CD4-positive, alpha-beta T cell (primary cell): ENCODE measurements around the gene MRPS11. TPM values are rescaled to one million over a fixed set of nuclear protein-coding genes. Genes with fewer than 3 reads are reported as not detected.
"Not testable (repeated sequence)": the region's sequence is repeated elsewhere in the genome, so short reads cannot be mapped to it uniquely, and the experiment has no call there.

ENCODE experiments used
- ATAC-seq: fragments of 200-7000 bp; cut with Tn5 transposase; one replicate; pipeline ENCODE4 v1.10.0; 2022; ENCODE audit warnings: mild to moderate bottlenecking; ENCODE audit not compliant: poor library complexity
- CTCF ChIA-PET: fragments of 350-600 bp; sonication (Branson Sonifier 250); formaldehyde crosslinking; loops from one replicate; lab custom pipeline; 2021; ENCODE audit warnings: antibody characterized with exemption, inconsistent platforms; lab: Charles Lee
- POLR2A ChIA-PET: fragments of 350-600 bp; sonication (Branson Sonifier 250); formaldehyde crosslinking; loops from one replicate; lab custom pipeline; 2021; ENCODE audit warnings: antibody characterized with exemption, inconsistent platforms; lab: Charles Lee
- DNase-seq, 14 experiments: peaks; one replicate each; pipeline ENCODE4 v3.0.0-alpha.2; 2013 to 2020; ENCODE audit warnings: mixed read lengths in 2 of 14
- H3K27ac ChIP-seq, 2 donors: one replicate each; pipeline versions ENCODE4 v1.5.1 to v1.7.0; 2013; ENCODE audit warnings: low read length in 2 of 2, low read depth in 1 of 2, mild to moderate bottlenecking in 1 of 2
- H3K27me3 ChIP-seq, 2 experiments: 1 replicate in 1 of 2; 2 replicates in 1 of 2; pipeline versions ENCODE4 v1.6.1 to v1.7.0; 2013; ENCODE audit warnings: low read length in 2 of 2, control low read depth in 1 of 2, mild to moderate bottlenecking in 1 of 2, moderate library complexity in 1 of 2; ENCODE audit not compliant: insufficient read depth in 2 of 2, control insufficient read depth in 1 of 2
- H3K36me3 ChIP-seq: one replicate; pipeline ENCODE4 v1.6.1; 2013; ENCODE audit warnings: low read length, control low read depth; ENCODE audit not compliant: insufficient read depth
- H3K4me1 ChIP-seq: one replicate; pipeline ENCODE4 v1.6.1; 2013; ENCODE audit warnings: low read length, control low read depth; ENCODE audit not compliant: insufficient read depth
- H3K4me3 ChIP-seq: one replicate; pipeline ENCODE4 v1.5.1; 2013; ENCODE audit warnings: mild to moderate bottlenecking, low read length, moderate library complexity
- H3K9me3 ChIP-seq, 2 experiments: 1 replicate in 1 of 2; 2 replicates in 1 of 2; pipeline versions ENCODE4 v1.6.1 to v1.7.0; 2013; ENCODE audit warnings: low read length in 2 of 2, mild to moderate bottlenecking in 2 of 2, control low read depth in 1 of 2, moderate library complexity in 1 of 2; ENCODE audit not compliant: control insufficient read depth in 1 of 2, insufficient read depth in 1 of 2
- H3K27ac Mint-ChIP-seq: one replicate; pipeline ENCODE4 v1.8.0; 2020; ENCODE audit warnings: mixed read lengths
- H3K27me3 Mint-ChIP-seq: one replicate; pipeline ENCODE4 v1.8.0; 2021; ENCODE audit warnings: mixed read lengths
- H3K36me3 Mint-ChIP-seq: one replicate; pipeline ENCODE4 v1.8.0; 2021; ENCODE audit warnings: low read depth, mixed read lengths
- H3K4me1 Mint-ChIP-seq: one replicate; pipeline ENCODE4 v1.8.0; 2021; ENCODE audit warnings: low read depth, mixed read lengths
- H3K4me3 Mint-ChIP-seq: one replicate; pipeline ENCODE4 v1.8.0; 2020; ENCODE audit warnings: mild to moderate bottlenecking, mixed read lengths
- H3K9me3 Mint-ChIP-seq: one replicate; pipeline ENCODE4 v1.8.0; 2020; ENCODE audit warnings: mixed read lengths
- intact Hi-C, 2 experiments: fragments of 100-400 bp; cut with DNase I in 1 of 2; cut with micrococcal nuclease in 1 of 2; formaldehyde crosslinking; loops; one replicate each; pipeline versions ENCODE4 v1.15.1 to v1.9.0; 2023 to 2025; cut with DNase I, micrococcal nuclease
- total RNA-seq, 174 experiments: library from RNA in 2 of 174; stranded (reverse) in 2 of 174; gene quantifications; one replicate each; pipeline ENCODE4 v1.2.3 and lab custom pipeline; 2021 to 2026
- TF ChIP-seq, protein P1 (sequence below): fragments of 200-600 bp; IDR thresholded peaks from one replicate; pipeline ENCODE4 v1.8.0; 2022; ENCODE audit warnings: antibody characterized with exemption, mild to moderate bottlenecking

The MRPS11 gene
- total RNA-seq, 2 experiments from 2014 or later: 8.0 to 8.4 TPM

DNA sequence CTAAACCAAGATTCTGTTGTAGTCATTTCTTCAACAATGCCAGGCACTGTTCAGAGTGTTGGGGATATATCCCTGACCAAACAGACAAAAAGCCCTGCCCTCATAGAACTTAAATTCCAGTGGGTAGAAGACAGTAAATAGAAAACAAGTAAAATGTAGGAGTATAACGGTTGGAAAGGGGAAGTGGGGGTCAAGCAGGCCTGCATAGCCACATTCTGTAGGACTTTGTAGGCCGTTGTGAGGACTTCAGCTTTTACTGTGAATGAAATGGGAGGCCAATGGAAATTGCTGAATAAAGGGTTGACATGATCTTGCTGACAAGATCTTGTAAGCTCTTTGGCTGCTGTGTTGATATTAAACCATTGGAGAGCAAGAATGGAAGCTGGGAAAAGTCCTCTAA is 1.8 kb downstream of the MRPS11 start:
- Histone ChIP-seq H3K27me3 (no peaks in the 10 kb centered on the region), H3K4me1 (peaks cover 19% of the 10 kb centered on the region), H3K4me3 (no peak overlapping the region), H3K9me3 (no peaks in the 10 kb centered on the region), H3K27ac (no peak overlapping the region), H3K36me3 (peaks cover 37% of the 10 kb centered on the region)
- ATAC-seq: no peak
- Mint-ChIP-seq H3K27me3 (no peaks in the 10 kb centered on the region), H3K27ac (no peak overlapping the region), H3K4me3 (no peak overlapping the region), H3K4me1 (peaks cover 38% of the 10 kb centered on the region), H3K36me3 (peaks cover 54% of the 10 kb centered on the region), H3K9me3 (no peaks in the 10 kb centered on the region)
- TF ChIP-seq, protein P1, sequence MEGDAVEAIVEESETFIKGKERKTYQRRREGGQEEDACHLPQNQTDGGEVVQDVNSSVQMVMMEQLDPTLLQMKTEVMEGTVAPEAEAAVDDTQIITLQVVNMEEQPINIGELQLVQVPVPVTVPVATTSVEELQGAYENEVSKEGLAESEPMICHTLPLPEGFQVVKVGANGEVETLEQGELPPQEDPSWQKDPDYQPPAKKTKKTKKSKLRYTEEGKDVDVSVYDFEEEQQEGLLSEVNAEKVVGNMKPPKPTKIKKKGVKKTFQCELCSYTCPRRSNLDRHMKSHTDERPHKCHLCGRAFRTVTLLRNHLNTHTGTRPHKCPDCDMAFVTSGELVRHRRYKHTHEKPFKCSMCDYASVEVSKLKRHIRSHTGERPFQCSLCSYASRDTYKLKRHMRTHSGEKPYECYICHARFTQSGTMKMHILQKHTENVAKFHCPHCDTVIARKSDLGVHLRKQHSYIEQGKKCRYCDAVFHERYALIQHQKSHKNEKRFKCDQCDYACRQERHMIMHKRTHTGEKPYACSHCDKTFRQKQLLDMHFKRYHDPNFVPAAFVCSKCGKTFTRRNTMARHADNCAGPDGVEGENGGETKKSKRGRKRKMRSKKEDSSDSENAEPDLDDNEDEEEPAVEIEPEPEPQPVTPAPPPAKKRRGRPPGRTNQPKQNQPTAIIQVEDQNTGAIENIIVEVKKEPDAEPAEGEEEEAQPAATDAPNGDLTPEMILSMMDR: no peak
- ChIA-PET POLR2A (no interaction called here), CTCF (no interaction called here)
- DNase-seq: no peak
- intact Hi-C loops: loop anchor here (5.0 kb wide), 5 partner anchors 193 to 1108 kb away; partner anchors contain the start of genes ABHD2 (in 1 of the 2), FANCI (in 1 of the 2), HAPLN3 (in 1 of the 2) and TICRR (in 1 of the 2)

DNA sequence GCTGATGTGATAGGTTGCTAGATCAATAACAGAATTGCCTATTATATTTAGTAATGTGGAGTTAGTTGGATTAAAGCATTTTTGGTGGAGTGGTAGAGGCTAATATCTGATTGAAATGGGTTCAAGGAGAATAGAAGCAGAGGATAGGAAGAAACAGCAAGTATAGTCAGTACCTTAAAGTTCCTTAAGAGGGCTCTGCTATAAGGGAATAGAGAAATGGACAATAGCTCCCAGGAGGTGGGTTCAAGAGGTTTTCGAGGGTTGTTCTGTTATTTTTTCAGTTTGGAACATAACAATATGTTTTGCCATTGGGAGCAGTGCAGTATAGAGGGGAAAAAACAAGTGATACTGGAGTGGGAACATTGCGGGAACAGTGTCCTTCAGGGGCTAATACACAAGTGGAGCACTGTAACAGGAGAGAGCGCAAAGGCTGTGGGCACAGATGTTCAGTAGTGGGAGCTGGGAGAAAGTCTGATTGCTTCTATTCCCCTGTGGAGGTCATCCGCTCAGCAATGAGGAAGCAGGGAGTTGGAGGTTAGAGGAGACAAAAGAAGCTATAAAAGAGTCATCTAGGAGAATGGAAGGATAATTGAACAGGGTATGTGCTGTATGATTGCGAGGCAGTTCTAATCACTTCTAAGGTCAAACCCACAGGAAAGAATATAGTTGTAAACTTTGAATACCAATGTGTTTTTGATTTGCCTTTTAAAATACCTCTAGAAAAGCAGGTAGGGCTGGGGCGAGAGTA is 3.3 kb downstream of the MRPS11 start:
- POLR2A ChIA-PET: no interaction called here
- no peak overlapping the region for H3K4me3 Mint-ChIP-seq

DNA sequence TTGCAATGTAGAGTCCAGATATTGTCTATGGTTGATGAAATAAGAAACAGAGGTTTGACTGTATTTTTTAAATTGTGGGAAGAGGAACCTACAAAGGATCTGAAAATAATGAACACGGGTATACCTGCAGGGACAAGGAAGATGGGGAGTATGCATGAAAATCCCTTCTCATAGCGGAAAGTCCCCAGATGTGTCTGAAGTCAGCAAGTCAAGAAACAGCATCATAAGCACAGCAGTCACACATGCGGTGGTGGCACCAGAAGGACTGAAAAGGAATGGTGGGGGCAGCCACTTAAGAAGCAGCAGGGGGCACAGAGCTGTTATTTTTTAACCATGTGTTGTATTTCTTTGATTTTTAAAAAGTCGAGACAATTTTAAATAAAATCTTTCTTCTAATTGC is 4.7 kb downstream of the MRPS11 start:
- Histone ChIP-seq H3K9me3 (no peaks in the 10 kb centered on the region), H3K27me3 (no peaks in the 10 kb centered on the region), H3K4me3 (no peak overlapping the region), H3K4me1 (peaks cover 14% of the 10 kb centered on the region), H3K27ac (no peak overlapping the region), H3K36me3 (peaks cover 42% of the 10 kb centered on the region)
- TF ChIP-seq, protein P1: no peak
- DNase-seq (no peak), ATAC-seq (no peak)
- H3K36me3 Mint-ChIP-seq: peaks cover 60% of the 10 kb centered on the region
- peak overlapping the region; percentile 32 for H3K4me3 Mint-ChIP-seq
- no peak overlapping the region for H3K27ac Mint-ChIP-seq
- H3K9me3 Mint-ChIP-seq: no peaks in the 10 kb centered on the region
- intact Hi-C loops: loop anchor here (10.0 kb wide), 2 partner anchors 363 to 423 kb away; partner anchors contain the start of gene HAPLN3 (in 1 of the 2)
- no peaks in the 10 kb centered on the region for H3K27me3 Mint-ChIP-seq
- POLR2A ChIA-PET: no interaction called here
- CTCF ChIA-PET: no interaction called here
- H3K4me1 Mint-ChIP-seq: peaks cover 21% of the 10 kb centered on the region

More for the DNA sequence above, 3.3 kb downstream of the MRPS11 start:
- CTCF ChIA-PET: no interaction called here
- Histone ChIP-seq H3K36me3 (peaks cover 31% of the 10 kb centered on the region), H3K27me3 (no peaks in the 10 kb centered on the region), H3K4me1 (peaks cover 19% of the 10 kb centered on the region), H3K4me3 (no peak overlapping the region), H3K9me3 (no peaks in the 10 kb centered on the region), H3K27ac (no peak overlapping the region)
- Mint-ChIP-seq H3K36me3 (peaks cover 57% of the 10 kb centered on the region), H3K4me1 (peaks cover 35% of the 10 kb centered on the region), H3K27me3 (no peaks in the 10 kb centered on the region), H3K27ac (no peak overlapping the region), H3K9me3 (no peaks in the 10 kb centered on the region)
- intact Hi-C loops: loop anchor here (2.0 to 10.0 kb wide), 3 partner anchors 150 to 424 kb away; partner anchors contain the start of genes AEN (in 1 of the 2) and HAPLN3 (in 1 of the 2)
- DNase-seq (no peak), ATAC-seq (no peak)
- TF ChIP-seq, protein P1: no peak

DNA sequence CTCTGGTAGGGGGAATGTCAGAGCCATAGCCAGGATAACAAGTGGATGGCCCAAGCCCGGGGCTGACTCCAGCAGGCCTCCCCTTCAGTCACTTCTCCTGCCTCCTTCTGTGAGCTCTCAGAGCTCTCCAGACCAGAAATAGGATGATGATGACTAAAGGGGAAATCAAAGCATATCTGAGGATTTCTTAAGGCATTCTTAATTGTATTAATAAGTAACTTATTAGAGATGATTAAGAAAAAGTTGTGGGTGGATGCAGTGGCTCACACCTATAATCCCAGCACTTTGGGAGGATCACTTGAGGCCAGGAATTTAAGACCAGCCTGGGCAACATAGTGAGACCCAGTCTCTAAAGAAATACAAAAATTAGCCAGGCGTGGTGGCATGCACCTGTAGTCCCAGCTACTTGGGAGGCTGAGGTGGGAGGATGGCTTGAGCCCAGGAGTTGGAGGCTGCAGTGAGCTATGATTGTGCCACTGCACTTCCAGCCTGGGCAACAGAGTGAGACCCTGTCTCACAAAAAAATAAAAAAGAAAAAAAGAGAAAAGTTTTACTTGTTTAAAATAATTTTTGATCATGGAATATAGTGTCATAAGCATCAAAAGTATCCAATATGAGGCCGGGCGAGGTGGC is 6.3 kb downstream of the MRPS11 start:
- H3K27me3 ChIP-seq, H3K27ac ChIP-seq, H3K27ac Mint-ChIP-seq, H3K4me3 Mint-ChIP-seq, POLR2A ChIA-PET, ATAC-seq, H3K27me3 Mint-ChIP-seq, CTCF ChIA-PET, DNase-seq, H3K9me3 ChIP-seq, H3K9me3 Mint-ChIP-seq, H3K4me3 ChIP-seq, H3K4me1 ChIP-seq, H3K4me1 Mint-ChIP-seq: not testable (repeated sequence)
- peaks cover 50% of the 10 kb centered on the region for H3K36me3 ChIP-seq
- intact Hi-C loops: loop anchor here (10.0 kb wide), 2 partner anchors 361 to 421 kb away; partner anchors contain the start of gene HAPLN3 (in 1 of the 2)
- peaks cover 65% of the 10 kb centered on the region for H3K36me3 Mint-ChIP-seq
